GM19238 (cell line): ENCODE results near the gene GATA6.

Source experiments
- DNase-seq: peaks from one replicate; pipeline ENCODE4 v3.0.0; 2011; ENCODE audit warnings: low spot score; ENCODE audit not compliant: insufficient read length

Gene GATA6

DNA sequence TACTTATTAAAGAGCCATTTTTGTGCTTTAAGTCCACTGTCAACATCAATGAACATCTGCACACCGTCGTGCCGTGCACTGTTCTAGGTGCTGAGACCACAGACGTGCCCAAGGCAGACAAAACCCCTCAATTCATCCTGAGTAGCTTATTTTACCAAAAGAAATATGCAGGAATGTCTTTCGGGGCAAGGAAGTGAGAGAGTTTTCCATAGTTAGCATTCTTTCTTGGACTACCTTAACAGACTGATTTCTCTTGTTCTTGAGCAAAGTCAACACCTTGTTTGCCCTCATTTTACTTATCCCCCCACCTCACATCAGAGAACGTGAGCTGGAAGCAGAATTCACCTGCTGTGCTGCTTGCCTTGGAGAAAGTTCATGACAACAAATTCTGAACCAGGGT, 69.3 kb downstream of the GATA6 start:
- no peak for DNase-seq

DNA sequence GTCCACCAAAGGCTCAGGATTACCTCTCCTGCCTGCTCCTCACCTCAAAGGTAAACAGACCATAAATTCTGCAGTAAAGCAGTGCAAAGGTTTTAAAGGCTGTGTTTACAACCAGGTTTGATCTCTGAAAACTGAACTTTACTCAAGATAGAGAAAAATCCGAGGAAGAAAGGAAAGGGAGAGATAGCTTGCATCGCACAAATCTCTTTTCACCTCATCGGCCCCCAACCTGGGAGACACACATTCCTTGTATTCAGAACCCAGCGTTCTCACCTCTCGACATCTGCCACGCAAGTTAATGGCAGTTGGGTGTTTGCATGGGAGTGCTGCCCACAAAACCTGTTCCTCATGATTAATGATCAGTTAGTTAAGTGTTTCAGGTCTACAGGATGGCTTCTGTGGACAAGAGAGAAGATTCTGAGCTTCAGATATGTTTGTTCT, 72.6 kb downstream of the GATA6 start:
- DNase-seq, result no peak

- no peak for DNase-seq
Observed at GRCh38 chr18:22243513-22243912, 74.1 kb downstream of the GATA6 start.

DNA sequence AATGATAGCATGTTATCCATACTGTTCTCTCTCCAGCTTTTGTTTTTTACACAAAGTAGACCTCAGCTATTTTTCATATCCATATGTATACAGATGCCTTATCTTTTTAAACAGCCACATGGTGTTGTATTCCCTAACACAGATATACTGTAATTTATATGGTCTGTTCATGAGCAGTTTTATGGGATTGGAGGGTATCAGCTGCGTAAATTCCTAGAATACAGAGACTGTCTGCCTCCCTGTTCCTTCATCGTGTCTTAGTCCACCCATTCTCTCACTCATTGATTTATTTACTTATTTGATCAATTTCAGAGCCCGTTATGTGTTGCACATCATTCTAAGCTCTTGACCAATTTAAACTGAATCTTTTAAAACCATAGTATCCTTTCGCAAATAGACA, 80.6 kb downstream of the GATA6 start:
- DNase-seq, result no peak

GRCh38 chr18:22250591-22250996, 81.2 kb downstream of the GATA6 start:
- DNase-seq, result no peak
